Stimulated activated CD8-positive, alpha-beta memory T cell treated with anti-CD3 and anti-CD28 coated beads, Interleukin-7, amount 100 ng/mL, for 48 hours (primary cell): ENCODE results near the gene TRIO.

ENCODE experiments used
- DNase-seq, 2 donors: peaks; one replicate each; pipeline ENCODE4 v3.0.0-alpha.2; 2020; ENCODE audit warnings: low read depth in 1 of 2; ENCODE audit errors: extremely low read depth in 1 of 2

TRIO gene

DNA sequence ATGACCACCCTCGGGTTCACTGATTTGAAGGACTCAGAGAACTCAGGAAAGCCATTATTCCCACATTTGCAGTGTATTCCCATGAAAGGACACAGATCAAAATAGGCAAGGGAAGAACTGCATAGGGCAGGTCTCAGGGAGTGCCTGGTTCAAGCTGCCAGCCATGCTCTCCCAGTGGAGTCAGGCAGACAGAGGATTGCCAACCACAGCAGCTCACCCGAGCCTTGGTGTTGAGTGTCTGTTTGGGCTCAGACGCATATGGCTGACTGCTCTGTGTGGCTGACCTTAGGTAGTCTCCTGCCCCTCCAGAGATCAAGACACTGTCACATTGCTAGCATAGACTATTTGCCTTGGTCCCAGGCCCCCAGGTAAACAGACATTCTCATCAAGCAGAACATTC lies 322.6 kb downstream of the TRIO start:
- DNase-seq, result no peak

DNA sequence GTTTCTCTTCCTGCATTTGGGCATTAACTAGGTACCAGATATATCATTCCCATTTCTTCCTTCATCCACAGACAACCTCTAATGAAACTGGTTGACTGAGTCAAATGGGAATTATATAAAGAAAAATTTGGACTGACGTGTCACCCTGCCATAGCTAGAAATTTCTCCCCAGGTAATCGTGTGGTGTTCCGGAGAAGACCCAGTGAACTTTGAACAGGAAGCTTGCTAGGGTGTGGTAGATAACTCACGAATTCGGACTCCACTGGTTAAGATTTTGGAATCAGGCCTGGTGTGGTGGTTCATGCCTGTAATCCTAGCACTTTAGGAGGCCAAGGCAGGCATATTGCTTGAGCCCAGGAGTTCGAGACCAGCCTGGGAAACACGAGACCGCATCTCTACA lies 324.1 kb downstream of the TRIO start:
- no peak for DNase-seq

DNA sequence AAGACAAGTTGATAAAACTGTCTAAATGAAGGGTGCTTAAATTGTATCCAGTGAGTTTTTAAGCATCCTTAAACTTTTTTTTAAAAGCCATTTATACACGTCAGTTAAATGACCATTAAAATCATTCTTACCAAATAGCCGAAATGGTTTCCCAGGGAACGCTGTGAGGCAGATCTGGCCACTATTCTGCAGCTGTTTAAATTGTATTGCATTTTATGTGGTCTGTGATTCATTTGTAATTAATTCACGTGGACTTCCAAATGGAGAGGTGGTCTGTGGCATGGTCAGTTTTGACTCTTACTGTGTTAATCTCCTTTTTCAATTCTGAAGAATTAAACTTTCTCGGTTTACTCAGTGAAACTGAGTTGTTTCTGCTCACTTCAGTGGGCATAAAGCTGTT lies 324.7 kb downstream of the TRIO start:
- no peak for DNase-seq

DNA sequence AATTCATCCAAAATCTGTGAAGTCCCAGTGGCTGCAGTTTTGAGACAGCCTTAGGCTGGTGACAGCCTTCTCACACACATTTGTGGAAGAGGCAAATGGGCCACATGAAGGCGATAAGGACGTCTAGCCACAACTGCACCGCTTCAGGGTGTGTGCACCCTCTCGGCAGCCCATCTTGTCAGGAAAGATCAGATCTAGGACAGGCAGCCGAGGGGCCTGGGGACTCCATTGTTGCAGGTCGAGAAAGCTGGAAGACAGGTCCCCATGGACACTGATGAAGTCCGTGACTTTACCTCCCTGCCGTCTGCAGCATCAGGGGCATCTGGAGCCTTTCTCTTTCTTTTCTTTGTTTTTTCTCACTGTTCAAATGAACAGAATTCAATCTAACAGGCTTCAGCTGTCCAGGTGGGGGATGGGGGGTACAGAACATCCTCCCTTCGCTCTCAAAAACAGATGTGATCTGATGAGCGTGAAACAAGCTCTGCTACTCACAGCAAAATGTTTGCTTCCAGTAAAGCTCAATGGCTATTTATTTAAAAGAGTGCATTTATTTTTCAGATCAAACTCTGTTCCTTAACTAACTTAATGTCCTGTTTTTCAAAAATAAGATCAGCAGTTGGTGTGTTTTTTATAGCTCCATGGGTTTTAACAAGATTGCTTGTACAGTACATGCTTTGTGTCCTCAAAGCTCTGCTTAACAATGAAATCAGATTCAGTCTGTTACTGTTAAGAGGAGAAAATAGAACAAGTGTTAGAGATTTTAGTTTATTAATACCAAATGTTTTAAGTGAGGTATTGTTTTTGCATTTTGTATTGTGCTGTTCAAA lies 326.6 kb downstream of the TRIO start:
- DNase-seq, result no peak

DNA sequence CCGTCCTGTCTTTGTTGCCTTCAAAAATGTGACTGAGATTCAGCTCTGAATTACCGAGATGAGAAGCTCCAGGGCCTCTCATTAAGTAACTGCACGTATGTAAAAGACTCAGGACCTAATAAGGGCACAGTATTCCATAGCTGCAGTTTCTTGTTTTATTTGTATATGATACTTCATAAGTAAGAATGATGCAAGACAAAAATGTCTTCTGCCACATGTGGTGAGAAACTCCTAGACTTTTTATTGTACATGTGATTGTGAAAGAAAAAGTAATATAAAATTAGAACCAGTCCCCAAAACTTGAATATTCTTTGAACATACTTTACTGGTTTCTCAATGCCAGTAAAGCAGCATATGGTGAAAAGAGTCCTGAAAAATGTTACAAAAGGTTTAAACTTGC lies 328.4 kb downstream of the TRIO start:
- DNase-seq, result no peak

DNA sequence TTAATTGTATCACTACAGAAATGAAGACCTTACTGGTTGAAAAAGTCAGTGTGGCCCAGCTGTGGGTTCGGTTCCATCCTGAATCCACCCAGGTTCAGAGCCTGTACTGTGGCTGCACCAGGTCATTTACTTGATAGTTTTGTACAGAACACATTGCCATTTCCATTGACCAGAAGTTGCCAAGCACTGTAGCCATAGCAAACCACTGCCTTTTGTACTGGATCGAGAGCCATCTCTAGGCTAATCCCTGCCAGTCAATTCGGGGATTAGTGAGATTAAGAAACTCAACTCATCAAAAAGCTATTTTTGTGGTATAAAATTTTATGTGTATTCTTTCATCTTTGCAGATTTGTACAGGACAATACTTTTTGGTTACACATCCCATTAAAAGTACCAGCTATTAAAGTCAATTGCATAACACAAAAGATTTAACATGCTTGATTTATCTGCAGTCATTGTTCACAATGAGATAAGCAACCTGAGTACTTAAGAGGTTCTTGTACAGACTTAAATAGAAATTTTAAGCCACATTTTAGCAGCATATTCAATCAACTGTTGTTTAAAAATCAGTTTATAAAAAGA lies 329.9 kb downstream of the TRIO start:
- DNase-seq, result no peak

DNA sequence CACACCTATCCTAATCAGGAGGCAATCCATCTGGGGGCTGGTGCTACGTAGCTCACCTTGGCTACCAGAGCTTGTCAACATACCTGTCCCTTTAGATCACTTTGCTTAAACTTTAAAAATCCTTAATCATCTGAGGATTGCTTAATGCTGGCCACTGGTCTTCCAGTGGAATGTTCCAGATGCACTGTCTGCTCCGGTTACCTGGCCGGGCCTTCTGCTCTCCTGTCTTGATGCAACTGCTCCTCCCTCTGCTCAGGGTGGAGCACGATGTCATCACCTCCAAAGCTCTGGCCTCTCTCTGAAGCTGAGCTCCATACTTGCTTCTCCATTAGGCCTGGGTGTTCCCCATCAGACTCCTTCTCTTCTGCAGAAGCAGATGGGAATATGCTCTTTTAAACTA lies 331.9 kb downstream of the TRIO start:
- DNase-seq, result no peak

DNA sequence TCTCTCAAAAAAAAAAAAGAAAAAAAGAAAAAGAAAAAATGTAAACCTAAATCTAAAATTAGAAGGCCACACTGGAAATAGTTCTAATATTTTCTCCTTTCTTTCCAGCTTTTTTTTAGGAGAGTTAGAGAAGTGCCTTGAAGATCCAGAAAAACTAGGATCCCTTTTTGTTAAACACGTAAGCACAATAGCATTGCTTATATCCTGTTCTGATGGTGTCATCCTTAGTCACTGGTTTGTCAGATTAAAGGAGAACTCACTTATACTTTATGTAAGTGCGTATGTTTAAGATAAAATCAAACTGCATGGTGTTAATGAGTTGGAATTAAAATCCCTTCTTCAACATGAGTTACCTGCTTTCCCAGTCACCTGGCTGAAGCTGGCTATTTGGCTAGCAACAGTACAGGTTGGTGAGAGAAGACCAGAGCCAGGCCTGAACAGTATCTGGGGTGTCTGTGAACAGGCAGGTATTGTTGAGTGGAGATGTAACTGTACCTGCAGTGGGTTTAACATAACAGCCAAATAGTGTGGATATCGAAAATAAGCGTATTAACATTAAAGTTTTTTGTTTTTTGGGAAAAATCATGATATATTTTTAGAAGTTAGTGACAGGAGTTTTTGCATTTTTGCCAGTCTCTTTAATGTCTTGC lies 333.8 kb downstream of the TRIO start:
- DNase-seq, result no peak

DNA sequence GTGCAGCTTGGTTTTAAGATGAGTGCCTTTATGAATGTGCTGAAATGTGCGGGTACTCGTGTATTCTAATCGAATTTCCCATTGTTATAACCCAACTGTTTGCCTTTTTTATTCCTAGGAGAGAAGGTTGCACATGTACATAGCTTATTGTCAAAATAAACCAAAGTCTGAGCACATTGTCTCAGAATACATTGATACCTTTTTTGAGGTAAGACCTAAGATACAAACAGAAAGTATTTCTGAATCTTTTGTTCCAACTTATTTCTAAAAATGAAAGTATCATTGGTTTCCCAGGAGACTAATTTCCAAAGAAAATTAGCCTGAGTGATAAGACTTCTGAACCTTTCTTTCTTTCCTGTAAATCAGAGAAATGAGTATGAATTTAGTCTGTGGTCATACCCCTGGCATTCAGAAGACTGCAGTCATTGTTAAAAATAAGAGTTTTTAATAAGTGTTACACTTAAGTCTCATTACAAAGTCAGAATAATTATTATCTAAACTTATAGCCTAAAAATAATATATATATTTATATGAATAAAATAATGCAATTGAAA lies 336.1 kb downstream of the TRIO start:
- DNase-seq, result no peak

DNA sequence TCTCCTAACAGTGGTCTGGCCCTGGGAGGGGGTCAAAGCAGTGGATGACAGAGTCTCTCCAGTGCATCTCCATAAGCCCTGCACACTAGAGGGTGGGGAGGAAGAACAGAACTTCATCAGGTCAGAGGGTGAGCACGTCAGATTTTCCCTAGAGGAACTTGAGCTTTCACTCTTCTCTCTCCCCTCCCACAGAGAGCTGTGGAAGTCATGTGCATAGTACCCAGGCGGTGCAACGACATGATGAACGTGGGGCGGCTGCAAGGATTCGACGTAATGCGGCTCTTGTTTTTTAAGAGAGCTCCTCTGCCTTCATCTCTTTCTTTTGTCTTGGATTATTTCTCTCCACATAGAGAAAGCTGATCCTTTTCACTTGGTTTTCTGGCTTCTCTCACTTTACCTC lies 338.2 kb downstream of the TRIO start:
- DNase-seq, result no peak

DNA sequence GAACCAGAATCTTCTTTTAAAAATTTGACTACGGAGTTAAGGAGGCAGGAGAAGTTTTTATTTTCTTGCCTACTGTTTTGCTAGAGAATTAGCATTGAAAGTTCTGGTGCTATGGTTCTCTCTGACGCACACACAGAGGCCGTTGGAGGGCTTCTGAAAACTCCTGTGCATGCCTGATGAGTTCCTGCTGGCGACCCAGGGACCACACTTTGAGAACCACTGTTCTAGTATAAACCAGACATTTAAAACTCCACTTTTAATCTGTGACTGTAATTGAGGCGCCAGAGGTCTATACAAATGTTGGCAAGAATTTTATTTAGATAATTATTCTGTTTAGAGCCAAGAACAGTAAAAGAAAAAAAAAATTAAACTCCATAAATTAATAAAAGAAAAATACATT lies 338.9 kb downstream of the TRIO start:
- no peak for DNase-seq

DNA sequence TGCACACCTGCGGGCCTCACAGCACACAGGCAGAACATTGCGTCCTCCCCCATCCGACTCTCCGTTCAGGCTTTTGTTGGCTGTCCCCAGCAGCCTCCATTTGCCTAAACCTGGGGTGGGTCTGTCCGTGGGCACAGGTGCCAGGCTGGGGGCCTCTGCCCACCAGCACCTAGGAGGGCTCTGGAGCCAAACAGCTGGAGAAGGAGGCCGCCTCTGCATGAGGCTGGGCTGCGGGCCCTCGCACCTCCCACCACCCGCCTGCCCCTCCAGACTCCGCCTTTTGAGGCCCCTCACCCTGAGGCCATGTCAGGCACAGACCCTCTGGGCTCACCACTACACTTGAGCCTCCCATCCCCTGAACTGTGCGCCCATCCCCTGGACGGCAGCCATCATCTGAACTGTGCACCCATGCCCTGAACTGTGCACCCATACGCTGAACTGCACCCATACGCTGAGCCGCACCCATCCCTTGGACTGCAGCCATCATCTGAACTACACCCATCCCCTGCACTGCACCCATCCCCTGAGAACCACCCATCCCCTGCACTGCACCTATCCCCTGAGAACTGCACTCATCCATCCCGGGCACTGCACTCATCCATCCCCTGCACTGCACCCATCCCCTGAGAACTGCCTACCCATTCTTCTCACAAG lies 340.5 kb downstream of the TRIO start:
- DNase-seq, result no peak

DNA sequence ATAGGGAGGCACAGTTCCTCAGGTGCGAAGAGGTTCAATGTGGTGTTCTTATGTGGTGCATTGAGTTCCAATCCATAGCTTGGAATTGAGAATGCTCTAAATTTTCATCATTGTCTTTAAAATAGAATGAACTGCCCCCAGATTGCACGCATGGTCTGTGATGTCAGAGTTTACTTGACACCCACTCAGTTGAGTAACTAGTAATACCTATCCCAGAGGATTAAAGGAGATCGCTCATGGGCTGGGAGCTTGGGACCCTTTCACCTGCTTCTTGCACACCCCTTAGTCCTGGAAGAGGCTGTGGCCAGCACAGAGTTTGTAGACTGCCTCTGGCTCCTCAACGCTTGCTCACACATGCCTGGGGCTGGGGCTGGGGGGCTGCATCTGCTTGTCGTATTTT lies 343.3 kb downstream of the TRIO start:
- no peak for DNase-seq

DNA sequence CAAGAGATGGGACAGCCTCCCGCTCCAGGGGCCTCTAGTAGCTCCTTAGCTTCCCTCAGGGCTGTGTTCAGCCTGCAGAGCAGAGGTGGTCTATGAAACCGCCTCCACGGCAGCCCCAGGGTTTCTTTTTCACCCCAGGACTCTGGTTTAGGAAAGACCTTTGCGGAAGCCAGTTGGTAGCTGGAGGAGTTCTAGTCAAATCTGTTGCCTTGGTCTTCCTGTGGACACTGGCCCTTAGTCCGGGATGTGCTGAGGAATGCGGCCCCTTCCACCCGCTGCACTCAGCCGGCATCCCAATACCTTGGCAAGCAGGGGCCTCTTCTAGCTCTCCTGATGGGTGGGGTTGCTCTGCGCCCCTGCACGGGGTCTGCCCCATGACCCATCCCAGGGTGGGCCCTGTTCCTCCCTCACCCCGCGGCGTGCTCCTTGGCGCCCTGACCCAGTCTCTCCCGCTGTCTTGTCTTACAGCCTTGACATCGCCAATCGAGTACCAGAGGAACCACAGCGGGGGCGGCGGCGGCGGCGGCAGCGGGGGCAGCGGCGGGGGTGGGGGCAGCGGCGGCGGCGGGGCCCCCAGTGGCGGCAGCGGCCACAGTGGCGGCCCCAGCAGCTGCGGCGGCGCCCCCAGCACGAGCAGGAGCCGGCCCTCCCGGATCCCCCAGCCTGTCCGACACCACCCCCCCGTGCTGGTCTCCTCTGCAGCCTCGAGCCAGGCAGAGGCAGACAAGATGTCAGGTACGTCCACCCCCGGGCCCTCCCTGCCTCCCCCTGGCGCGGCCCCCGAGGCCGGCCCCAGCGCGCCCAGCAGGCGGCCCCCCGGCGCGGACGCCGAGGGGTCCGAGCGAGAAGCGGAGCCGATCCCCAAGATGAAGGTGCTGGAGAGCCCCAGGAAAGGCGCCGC lies 344.1 kb downstream of the TRIO start:
- no peak for DNase-seq

DNA sequence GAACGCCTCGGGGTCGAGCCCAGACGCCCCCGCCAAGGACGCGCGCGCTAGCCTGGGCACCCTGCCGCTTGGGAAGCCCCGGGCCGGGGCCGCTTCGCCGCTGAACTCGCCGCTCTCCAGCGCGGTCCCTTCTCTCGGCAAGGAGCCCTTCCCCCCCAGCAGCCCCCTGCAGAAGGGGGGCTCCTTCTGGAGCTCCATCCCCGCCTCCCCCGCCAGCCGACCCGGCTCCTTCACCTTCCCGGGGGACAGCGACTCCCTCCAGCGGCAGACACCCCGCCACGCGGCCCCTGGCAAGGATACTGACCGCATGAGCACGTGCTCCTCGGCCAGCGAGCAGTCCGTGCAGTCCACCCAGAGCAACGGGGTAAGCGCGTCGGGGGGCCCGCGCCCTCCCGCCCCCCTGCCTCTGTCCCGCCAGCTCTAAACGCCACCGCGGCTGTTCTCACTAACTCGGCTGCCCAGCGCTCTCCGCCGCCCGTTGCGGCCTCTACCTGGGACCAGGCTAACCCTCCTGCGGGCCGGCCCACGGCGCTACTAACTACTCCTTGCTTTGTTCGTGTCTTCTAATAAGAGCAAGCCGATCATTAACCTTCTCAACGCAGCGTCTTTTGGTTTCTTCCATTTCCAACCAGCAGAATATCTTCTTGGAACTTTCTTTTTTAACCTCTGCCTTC lies 344.9 kb downstream of the TRIO start:
- no peak for DNase-seq

DNA sequence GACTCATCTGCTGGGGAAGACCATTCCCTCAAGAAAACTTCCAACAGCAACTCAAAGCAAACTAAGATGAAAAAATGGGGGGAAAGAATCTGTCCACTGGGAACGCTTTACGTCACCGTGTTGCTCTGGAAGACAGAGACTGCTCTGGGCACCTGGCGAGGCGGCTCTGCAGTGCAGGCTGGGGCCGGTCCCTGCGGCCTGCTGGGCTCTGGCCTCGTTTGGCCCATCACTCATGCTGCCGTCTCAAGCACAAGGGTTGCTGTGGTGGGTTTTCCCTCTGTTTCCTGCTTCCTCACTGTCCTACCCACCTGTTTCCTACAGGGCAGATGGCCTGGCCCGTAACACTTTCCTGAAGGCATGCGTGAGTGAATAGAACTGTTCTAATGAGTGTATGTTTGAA lies 345.6 kb downstream of the TRIO start:
- DNase-seq, result no peak

DNA sequence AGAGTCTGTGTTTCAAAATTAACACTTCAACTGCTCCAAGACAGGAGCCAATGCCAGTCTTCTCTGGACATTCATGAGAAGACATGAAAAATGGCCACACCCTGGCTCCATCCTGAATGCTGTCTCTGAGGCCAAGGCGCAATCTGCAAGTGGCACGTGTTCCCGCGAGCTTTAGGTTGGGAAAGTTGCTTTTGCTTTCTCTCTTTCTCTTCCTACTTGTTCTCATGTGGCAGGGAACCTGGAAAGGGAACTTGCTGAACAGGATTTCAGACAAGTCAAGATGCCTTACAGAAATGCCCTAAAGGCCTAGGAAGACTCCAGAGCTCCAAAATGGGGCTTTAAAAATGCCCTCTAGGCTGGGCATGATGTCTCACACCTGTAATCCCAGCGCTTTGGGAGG lies 346.5 kb downstream of the TRIO start:
- DNase-seq, result no peak

DNA sequence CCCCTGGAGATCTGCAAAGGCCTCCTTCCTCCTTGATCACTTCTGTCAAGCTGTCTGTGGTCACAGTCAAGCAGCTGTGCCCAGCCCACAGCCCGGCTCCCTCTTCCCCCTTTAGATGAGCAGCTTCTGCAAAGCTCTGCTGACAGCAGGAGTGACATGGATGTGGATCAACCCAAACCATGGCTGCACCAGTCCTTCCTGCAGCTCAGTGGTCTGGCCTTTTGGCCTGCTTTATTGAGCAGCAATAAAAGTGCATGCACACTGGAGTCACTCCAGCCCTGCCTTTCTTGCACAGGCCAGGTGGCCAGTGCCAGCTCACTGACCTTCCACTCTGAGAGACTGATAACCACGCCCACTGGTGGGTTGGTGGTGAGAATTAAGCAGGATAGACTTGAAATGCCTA lies 347.2 kb downstream of the TRIO start:
- no peak for DNase-seq

DNA sequence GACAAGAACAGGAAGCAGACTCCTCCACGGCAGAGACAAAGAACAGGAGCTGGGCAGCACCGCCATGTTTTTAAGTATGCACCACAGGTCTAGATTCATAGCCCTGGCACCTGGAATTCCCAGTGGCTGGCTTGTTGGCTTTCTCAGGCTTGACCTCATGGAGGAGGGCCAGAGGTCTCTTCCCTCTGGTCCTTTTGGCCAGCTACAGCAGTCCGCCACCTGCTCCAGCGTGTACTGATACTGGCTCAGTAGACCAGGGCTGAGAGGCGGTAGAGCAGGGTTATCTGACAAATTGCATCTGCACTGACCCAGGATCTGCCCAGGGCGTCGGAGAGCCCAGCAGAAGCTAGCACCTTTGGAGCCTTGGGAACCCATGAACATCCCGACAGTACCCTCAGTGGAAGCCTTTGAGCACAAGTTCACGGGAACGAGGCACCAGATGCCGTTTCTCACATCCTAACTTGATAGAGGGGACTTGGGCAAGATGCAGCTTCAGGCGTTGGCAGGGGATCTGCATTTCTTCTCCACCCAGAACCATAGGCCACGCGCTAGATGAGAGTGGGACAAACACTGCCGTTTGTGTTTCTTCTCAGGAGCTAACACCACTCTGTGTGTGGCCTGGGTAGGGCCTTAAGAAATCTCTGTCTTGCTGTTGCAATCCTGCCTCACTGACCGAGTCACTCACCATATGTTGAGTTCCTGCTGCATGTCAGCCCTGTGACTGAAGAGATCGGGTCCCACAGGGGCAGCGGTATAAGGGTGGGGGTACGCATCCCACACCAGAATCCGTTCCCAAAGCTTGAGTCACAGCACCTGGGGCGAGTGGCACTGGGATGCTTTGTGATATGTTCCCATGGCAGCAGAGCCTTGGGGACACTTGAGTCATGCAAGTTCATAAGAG lies 348.1 kb downstream of the TRIO start:
- no peak for DNase-seq
